Glutamatergic neuron (in vitro differentiated cells): Measurements from ENCODE around the gene FFAR1. TPM values are rescaled to one million over a fixed set of nuclear protein-coding genes. Genes with fewer than 3 reads are reported as not detected.

ENCODE experiments used
- DNase-seq: peaks from one replicate; pipeline ENCODE4 v3.0.0; 2022
- H3K27ac Mint-ChIP-seq: one replicate; pipeline ENCODE4 v1.8.0; 2020; ENCODE audit warnings: mild to moderate bottlenecking, mixed read lengths, inconsistent platforms; ENCODE audit not compliant: unreplicated experiment
- H3K27me3 Mint-ChIP-seq: one replicate; pipeline ENCODE4 v1.8.0; 2020; ENCODE audit warnings: mild to moderate bottlenecking, moderate library complexity, mixed read lengths, inconsistent platforms; ENCODE audit not compliant: unreplicated experiment
- H3K36me3 Mint-ChIP-seq: one replicate; pipeline ENCODE4 v1.8.0; 2020; ENCODE audit warnings: mild to moderate bottlenecking, mixed read lengths, inconsistent platforms; ENCODE audit not compliant: unreplicated experiment
- H3K4me1 Mint-ChIP-seq: one replicate; pipeline ENCODE4 v1.8.0; 2020; ENCODE audit warnings: mild to moderate bottlenecking, low read depth, mixed read lengths, inconsistent platforms; ENCODE audit not compliant: unreplicated experiment
- H3K4me3 Mint-ChIP-seq: one replicate; pipeline ENCODE4 v1.8.0; 2020; ENCODE audit warnings: mild to moderate bottlenecking, mixed read lengths, inconsistent platforms; ENCODE audit not compliant: unreplicated experiment
- H3K9me3 Mint-ChIP-seq: one replicate; pipeline ENCODE4 v1.8.0; 2020; ENCODE audit warnings: mild to moderate bottlenecking, moderate library complexity, mixed read lengths, inconsistent platforms; ENCODE audit not compliant: unreplicated experiment
- CTCF ChIP-seq: fragments of 200-600 bp; sonication (generic); IDR thresholded peaks from one replicate; pipeline ENCODE4 v1.5.0; 2021; ENCODE audit not compliant: partially characterized antibody, unreplicated experiment
- total RNA-seq: library from RNA; stranded (reverse); fragmentation: NEBNext Ultra II Directional; extraction: Animal tissue kit (Norgen Biotek cat#: 25700); gene quantifications from one replicate; pipeline ENCODE4 v1.2.1, GENCODE V29; 2021; ENCODE audit not compliant: unreplicated experiment

FFAR1 gene
- total RNA-seq, 1 donor from 2014 or later = not detected

GRCh38 chr19:35389192-35389861 lies 41.6 kb downstream of the FFAR1 start:
- no peak for DNase-seq
- H3K36me3 Mint-ChIP-seq = peaks cover 5% of the 10 kb centered on the region
- H3K27me3 Mint-ChIP-seq = peaks cover 2% of the 10 kb centered on the region
- no peak for TF ChIP-seq CTCF
- H3K27ac Mint-ChIP-seq = no peak overlapping the region
- peaks cover 7% of the 10 kb centered on the region for H3K9me3 Mint-ChIP-seq
- no peak overlapping the region for H3K4me3 Mint-ChIP-seq
- no peaks in the 10 kb centered on the region for H3K4me1 Mint-ChIP-seq

GRCh38 chr19:35392742-35393715 lies 45.3 kb downstream of the FFAR1 start:
- DNase-seq = no peak
- H3K9me3 Mint-ChIP-seq = no peaks in the 10 kb centered on the region
- H3K27ac Mint-ChIP-seq = no peak overlapping the region
- no peaks in the 10 kb centered on the region for H3K36me3 Mint-ChIP-seq
- no peak overlapping the region for H3K4me3 Mint-ChIP-seq
- peaks cover 2% of the 10 kb centered on the region for H3K27me3 Mint-ChIP-seq
- no peak for TF ChIP-seq CTCF
- H3K4me1 Mint-ChIP-seq = no peaks in the 10 kb centered on the region

GRCh38 chr19:35395382-35396199 lies 47.9 kb downstream of the FFAR1 start:
- Mint-ChIP-seq H3K27me3 (no peaks in the 10 kb centered on the region), H3K4me3 (no peak overlapping the region), H3K4me1 (no peaks in the 10 kb centered on the region), H3K9me3 (peaks cover 1% of the 10 kb centered on the region), H3K36me3 (no peaks in the 10 kb centered on the region), H3K27ac (peak overlapping the region; percentile 66)
- peak; percentile 62 for DNase-seq
- TF ChIP-seq CTCF = no peak

GRCh38 chr19:35396240-35396885 lies 48.7 kb downstream of the FFAR1 start:
- Mint-ChIP-seq H3K36me3 (no peaks in the 10 kb centered on the region), H3K27me3 (no peaks in the 10 kb centered on the region), H3K9me3 (peaks cover 1% of the 10 kb centered on the region), H3K4me3 (no peak overlapping the region), H3K27ac (peak overlapping the region; percentile 66), H3K4me1 (no peaks in the 10 kb centered on the region)
- no peak for DNase-seq
- TF ChIP-seq CTCF = no peak
